Measurements from ENCODE around the gene ATP8B3. TPM values are rescaled to one million over a fixed set of nuclear protein-coding genes. Genes with fewer than 3 reads are reported as not detected.
A peak's percentile ranks its signal among the peaks of the same experiment; 100 is the strongest.

ATP8B3 gene
- total RNA-seq, 4 donors from 2014 or later, result 0.09 to 0.24 TPM; not detected in 2

DNA sequence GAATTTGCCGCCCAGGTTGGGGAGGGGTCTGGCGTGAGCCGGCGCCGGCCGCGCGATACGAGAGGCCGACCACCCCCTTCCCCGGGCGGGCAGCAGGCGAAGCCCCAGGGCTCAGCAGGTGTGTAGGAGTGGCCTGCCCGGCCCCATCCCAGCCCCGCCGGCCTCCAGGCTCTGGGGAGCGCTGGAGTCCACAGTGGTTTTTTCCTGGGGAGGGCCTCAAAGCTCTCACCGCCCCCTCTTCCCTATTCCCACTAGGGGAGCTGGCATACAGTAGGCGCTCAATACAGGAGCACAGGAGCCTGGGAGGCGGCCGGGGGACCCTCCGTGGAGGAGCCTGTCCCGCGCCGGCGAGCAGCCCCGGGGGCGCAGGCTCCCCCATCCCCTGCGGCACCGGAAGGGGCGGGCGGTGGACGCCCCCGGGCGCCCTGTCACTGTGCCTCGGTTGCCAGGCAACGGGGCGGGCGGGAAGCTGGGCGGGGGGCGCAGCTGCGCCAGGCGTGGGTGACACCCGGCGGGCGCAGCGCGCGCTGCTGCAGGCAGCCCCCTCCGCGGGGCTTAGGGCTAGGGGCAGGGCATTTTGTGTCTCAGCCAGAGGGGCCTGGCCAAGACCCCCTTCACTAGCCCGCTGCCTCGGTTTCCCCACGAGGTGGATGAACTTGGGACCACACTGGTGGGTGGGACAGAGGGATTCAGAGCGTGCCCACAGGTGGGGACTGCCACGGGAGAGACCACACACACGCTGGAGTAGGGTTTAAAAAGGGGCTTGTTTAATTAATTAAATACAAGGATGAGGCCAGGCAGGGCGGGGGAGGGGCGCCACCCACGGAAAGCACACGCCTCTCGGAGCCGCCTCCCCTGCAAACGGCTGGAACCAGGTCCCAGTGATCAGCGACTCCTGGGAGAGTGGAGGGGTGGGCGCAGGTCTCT is 39.8 kb upstream of the ATP8B3 start:
- ATAC-seq (no peak), DNase-seq (no peak)
- TF ChIP-seq, protein P1, sequence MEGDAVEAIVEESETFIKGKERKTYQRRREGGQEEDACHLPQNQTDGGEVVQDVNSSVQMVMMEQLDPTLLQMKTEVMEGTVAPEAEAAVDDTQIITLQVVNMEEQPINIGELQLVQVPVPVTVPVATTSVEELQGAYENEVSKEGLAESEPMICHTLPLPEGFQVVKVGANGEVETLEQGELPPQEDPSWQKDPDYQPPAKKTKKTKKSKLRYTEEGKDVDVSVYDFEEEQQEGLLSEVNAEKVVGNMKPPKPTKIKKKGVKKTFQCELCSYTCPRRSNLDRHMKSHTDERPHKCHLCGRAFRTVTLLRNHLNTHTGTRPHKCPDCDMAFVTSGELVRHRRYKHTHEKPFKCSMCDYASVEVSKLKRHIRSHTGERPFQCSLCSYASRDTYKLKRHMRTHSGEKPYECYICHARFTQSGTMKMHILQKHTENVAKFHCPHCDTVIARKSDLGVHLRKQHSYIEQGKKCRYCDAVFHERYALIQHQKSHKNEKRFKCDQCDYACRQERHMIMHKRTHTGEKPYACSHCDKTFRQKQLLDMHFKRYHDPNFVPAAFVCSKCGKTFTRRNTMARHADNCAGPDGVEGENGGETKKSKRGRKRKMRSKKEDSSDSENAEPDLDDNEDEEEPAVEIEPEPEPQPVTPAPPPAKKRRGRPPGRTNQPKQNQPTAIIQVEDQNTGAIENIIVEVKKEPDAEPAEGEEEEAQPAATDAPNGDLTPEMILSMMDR (IDR thresholded peaks at IDR 0.05 in 4 of 5, conservative IDR thresholded peaks at IDR 0.05 in 1 of 5), result no peak
- TF ChIP-seq POLR2A (IDR thresholded peaks at IDR 0.05), result no peak
- Histone ChIP-seq H3K27me3 (peaks cover 2 to 5% (median 3%) of the 10 kb centered on the region in 3 donors), H3K4me3 (no peak overlapping the region), H3K27ac (no peak overlapping the region), H3K9me3 (no peaks in the 10 kb centered on the region), H3K36me3 (no peaks in the 10 kb centered on the region), H3K4me1 (peaks cover 21 to 24% of the 10 kb centered on the region in 2 donors)
- in situ Hi-C loops (cut with MboI; ENCODE audit: low sequenced_read_pairs in 4 of 4), result no loop called here
- intact Hi-C loops (cut with DNase I; ENCODE audit: low total_unique reads), result no loop called here

GRCh38 chr19:1850809-1851653 is 39.0 kb upstream of the ATP8B3 start:
- no peak overlapping the region for H3K4me3 ChIP-seq
- H3K4me1 ChIP-seq, result peaks cover 25% of the 10 kb centered on the region in 2 donors
- in situ Hi-C loops (cut with MboI; ENCODE audit: low sequenced_read_pairs in 4 of 4), result no loop called here
- no peak overlapping the region for H3K27ac ChIP-seq
- no peaks in the 10 kb centered on the region for H3K9me3 ChIP-seq
- H3K36me3 ChIP-seq, result no peaks in the 10 kb centered on the region
- intact Hi-C loops (cut with DNase I; ENCODE audit: low total_unique reads), result no loop called here
- no peak for ATAC-seq
- peaks cover 1 to 3% (median 2%) of the 10 kb centered on the region in 3 donors for H3K27me3 ChIP-seq
- TF ChIP-seq POLR2A (IDR thresholded peaks at IDR 0.05), result no peak
- TF ChIP-seq, protein P1 (IDR thresholded peaks at IDR 0.05 in 4 of 5, conservative IDR thresholded peaks at IDR 0.05 in 1 of 5), result no peak
- DNase-seq, result no peak

GRCh38 chr19:1849886-1850398 is 37.9 kb upstream of the ATP8B3 start:
- no peak for DNase-seq
- H3K9me3 ChIP-seq, result no peaks in the 10 kb centered on the region
- H3K4me3 ChIP-seq, result no peak overlapping the region
- H3K36me3 ChIP-seq, result no peaks in the 10 kb centered on the region
- in situ Hi-C loops (cut with MboI; ENCODE audit: low sequenced_read_pairs in 4 of 4), result no loop called here
- TF ChIP-seq POLR2A (IDR thresholded peaks at IDR 0.05), result no peak
- TF ChIP-seq, protein P1 (IDR thresholded peaks at IDR 0.05 in 4 of 5, conservative IDR thresholded peaks at IDR 0.05 in 1 of 5), result no peak
- no peak overlapping the region for H3K27ac ChIP-seq
- no peak for ATAC-seq
- peaks cover 28% of the 10 kb centered on the region in 2 donors for H3K4me1 ChIP-seq
- intact Hi-C loops (cut with DNase I; ENCODE audit: low total_unique reads), result no loop called here
- H3K27me3 ChIP-seq, result peaks cover 0 to 3% (median 0%) of the 10 kb centered on the region in 3 donors

GRCh38 chr19:1849132-1849474 is 37.0 kb upstream of the ATP8B3 start:
- no peak for TF ChIP-seq POLR2A (IDR thresholded peaks at IDR 0.05)
- TF ChIP-seq, protein P1 (IDR thresholded peaks at IDR 0.05 in 4 of 5, conservative IDR thresholded peaks at IDR 0.05 in 1 of 5), result no peak
- peaks cover 34 to 36% of the 10 kb centered on the region in 2 donors for H3K4me1 ChIP-seq
- DNase-seq, result no peak
- H3K27me3 ChIP-seq, result peaks cover 0 to 3% (median 0%) of the 10 kb centered on the region in 3 donors
- no peaks in the 10 kb centered on the region for H3K36me3 ChIP-seq
- intact Hi-C loops (cut with DNase I; ENCODE audit: low total_unique reads) (no loop called here), in situ Hi-C loops (cut with MboI; ENCODE audit: low sequenced_read_pairs in 4 of 4) (no loop called here)
- no peak overlapping the region for H3K4me3 ChIP-seq
- H3K27ac ChIP-seq, result peak overlapping the region; percentile 92 to 100 (median 98)
- no peak for ATAC-seq
- H3K9me3 ChIP-seq, result no peaks in the 10 kb centered on the region
